Stimulated activated CD8-positive, alpha-beta memory T cell treated with anti-CD3 and anti-CD28 coated beads, Interleukin-15, amount 100 ng/mL, for 1 hour (primary cell): Measurements from ENCODE around the gene FAM200C.
"Not testable (repeated sequence)": the region's sequence is repeated elsewhere in the genome, so short reads cannot be mapped to it uniquely, and the experiment has no call there.

Source experiments
- DNase-seq: peaks from one replicate; pipeline ENCODE4 v3.0.0-alpha.2; 2020; ENCODE audit warnings: low read depth

Gene FAM200C

DNA sequence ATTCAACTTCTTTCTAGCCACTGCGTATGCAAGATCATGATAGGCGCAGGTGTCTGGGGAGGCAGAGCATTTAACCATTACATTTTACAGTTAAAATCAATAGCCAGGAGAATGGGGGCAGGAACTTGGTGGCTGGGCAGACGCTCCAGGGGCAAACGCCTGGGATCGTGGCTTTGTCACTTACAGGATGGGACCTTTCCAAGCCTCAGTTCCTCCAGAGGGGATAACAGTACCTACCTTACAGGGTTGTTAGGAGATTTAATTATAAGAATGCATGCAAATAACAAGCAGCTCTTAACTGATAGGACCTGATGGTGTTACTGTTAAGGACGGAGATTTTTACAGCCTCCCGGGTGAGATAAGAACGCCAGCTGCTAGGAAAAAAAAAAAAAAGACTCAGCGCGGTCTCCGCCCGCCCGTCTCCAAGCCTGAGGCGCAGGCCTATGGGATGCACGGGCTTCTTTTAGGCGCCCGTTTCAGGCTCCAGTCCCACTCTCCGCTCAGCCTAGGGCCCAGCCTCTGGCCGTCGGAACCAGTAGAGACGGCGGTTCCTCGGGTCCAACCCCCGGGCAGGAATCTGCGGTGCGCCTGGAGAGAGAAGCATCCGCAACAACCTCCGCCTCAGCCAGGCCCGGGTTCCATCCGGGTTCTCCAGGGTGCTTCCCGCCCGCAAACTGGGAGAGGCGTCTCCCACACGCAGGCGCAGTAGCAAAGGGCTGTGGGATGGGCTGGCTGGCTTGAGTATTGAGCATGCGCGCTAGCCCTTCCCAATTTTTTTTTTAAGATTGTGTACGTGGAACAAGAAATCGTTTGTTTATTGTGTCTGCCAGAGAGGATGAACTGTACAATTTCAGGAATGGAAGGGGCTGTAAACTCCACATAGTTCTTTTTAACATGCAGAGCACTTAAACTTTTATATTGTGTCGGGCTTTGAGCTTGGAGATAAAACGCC is at the start of gene FAM200C:
Gene FAM200C (minus strand): TSS at position 653 of the 952 bp plus-strand sequence. CDS start 4,564 bp downstream, outside the sequence.
- peak; percentile 21 for DNase-seq

DNA sequence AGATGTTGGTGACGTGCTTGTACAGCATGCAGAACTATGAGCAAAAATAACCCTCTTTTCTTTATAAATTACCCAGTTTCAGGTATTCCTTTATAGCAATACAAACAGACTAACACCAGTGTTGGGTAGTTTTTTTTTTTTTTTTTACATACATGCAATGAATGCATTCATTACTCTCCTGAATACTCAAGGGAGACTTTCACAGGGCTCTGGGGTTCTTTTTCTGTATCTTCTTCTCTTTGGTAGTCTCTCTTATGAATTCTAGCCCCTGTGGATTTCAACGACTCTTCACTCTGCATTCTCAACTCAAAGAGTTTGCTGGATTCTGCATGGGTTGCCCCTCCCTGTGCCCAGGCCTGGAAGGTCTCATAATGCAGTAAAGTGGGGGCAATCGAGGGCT is 49.6 kb upstream of the FAM200C start:
- no peak for DNase-seq

DNA sequence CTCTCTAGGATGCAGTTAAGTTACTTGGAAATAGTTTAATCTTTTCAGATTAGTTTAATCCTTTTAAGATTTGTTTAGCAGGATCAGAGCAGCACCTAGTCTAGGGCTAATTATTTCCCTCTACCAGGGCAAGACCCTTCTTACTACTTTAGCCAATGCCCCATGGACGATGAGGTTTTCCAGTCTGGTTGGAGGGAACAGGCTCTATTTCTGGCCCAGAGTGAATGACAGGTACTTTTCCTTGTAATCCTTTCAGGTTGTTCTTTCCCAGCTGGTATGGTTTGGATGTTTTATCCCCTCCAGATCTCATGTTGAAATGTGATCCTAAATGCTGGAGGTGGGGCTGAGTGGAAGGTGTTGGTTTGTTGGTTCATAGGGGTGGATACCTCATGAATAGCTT is 49.0 kb upstream of the FAM200C start:
- no peak for DNase-seq

DNA sequence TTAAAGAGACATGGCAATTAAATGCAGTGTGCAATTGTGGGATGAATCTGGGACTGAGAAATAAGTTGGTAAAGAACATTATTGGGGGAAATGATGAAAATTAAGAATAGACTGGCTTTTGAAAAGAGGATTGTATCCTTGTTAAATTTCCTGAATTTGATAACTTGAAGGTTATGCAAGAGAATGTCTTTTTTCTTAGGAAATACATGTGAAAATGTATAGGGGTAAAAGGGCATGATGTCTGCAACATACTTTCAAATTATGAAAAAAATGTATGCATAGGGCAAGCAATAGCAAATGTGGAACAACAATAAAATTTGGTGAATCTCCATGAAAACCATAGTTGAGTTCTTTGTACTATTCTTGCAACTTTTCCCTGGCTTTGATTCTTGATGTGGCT is 45.9 kb upstream of the FAM200C start:
- DNase-seq = no peak

DNA sequence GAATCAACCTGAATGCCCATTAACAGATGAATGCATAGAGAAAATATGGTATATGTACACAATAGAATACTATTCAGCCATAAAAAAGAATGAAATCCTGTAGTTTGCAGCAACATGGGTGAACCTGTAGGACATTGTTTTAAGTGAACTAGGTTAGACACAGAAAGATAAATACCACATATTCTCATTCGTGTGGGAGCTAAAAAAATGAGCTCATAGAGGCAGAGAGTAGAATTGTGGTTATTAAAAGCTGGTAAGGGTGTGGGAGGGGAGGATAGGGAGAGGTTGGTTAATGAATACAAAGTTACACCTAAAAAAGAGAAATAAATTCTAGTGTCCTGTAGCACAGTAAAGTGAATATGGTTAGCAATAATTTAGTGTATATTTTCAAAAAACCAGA is 45.3 kb upstream of the FAM200C start:
- no peak for DNase-seq

DNA sequence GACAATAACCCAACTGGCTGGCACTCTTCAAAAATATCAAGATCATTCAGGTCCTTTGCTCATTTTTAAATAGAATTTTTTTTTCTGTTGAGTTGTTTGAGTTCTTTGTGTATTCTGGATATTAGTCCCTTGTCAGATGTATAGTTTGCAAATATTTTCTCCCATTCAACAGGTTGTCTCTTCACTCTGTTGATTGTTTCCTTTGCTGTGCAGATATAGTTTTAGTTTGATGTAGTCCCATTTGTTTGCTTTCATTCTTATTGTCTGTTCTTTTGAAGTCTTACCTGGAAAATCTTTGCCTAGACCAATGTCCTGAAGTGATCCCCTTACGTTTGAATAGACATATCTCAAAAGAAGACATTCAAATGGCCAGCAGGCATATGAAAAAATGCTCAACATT is 44.6 kb upstream of the FAM200C start:
- no peak for DNase-seq

DNA sequence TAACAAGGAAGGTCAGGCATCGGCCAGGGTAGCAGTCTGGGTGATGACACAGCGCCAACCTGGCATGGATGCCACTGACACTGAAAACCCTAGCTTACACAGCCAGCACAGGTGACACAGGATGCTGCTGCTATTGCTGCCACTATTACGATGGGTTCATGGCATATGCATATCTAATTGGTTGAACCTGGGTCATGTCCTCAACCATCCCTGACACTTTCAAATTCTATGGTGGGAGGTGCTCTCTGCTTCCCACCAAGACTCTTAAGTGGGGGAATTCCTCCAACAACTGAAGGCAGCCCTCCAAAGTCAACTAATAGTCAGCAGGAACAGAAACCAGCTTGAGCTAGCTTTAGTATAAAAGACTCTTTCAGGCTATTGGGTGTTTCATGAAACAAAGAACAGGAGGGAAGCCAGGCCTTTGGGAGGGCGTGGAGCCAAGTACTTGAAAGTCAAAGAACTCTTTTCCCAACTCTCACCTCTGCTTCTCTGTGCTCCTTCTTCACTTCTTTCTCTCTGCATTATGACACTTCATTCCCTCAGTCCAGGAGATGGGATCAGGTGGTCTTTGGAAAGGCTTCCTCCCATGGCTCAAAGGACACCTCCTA is 43.1 kb upstream of the FAM200C start:
- DNase-seq = no peak

DNA sequence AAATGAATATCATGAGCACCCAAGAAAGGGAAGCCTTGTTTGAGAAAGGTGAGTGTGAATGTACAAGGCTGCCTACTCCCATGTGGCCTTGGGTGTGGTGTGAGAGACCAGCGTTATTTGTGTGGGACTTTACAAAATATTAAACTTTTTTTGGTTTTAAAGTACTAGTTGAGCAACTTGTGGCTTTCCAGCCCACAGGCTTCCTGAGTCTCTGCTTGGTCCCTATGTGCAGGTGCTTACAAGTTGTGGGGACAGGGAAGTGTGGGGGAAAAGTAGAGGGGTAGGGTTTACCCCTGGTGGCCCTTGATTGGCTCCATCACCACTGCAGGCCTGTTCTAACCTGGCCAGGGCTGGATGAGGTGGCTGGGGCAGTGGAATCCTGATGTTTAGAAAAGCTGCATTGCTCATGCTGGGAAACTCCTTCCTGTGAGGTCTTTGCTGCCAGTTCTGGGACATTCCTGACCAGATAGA is 41.5 kb upstream of the FAM200C start:
- DNase-seq = no peak

DNA sequence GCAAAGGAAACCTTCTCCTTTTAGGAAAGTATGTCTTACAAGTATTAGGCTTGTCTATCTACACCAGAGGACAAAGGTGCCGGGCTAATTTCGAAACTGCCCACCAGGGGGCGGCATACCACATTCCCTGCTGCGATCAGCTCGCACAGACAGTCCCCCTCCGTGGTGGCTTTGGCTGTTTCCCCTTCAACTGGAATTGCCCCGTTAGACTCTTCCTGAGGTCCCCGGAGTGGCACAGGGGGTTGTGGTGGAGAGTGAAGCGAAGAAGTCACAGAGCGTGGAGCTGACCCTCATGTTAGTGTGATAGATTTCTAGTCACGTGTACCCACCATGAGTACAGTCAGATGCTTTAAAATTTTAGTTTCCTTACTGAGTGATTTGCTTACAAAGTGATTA is 39.3 kb upstream of the FAM200C start:
- peak; percentile 92 for DNase-seq

DNA sequence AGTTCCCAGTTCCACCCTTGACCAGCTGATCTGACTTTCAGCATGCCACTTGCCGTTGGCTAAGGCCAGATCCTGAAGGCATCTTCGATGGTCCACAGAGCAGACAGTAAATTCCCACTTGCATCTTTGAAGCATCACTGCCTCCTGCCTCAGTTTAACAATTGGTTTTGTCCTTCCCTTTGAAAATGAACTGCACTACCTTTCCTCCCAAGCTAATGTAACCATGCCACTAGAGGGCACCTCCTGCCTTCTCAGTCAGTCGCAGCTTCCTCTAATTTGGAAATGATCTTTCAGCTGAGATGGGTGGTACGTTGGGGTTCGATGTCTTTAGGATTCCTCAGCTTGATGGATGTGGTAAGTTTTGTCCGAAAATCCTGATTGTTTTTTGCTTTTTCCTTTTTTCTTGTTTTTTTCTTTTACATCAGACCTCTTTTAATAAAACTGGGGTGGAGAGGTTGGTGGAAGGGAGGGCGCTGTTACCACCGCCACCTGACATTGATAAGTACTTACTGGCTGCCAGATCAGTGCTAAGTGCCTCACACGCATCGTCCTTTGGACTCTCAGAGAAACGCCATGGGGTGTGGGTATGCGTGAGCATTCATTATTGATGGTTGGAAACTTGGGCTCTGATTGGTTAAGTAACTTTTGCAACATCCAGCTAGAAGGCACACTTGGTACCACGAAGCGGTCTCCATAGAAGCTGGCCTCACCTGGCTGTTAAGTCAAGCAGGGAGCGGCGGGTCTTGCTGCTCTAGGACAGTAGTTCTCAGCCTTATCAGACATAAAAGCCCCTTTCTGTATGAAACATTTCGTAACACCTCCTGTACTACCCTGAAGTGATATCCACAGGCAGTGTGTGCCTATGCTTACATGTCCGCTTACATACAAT is 38.7 kb upstream of the FAM200C start:
- DNase-seq = peak; percentile 17

DNA sequence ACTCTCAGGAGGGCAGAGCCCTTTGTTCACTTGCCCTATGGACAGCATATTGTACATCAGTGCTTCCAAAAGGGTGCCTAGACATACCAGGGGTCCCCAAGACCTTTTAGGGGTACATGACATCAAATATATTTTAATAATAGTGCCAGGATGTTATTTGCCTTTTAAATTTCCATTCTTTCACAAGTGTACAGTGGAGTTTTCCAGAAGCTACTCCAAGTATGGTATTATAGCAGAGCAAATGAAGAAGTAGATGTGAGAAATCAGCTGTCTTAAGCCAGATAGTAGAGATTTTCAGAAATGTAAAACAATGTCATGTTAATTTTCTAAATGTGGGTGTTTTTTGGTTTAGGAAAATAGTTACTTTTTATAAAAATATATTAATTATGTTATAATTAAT is 37.4 kb upstream of the FAM200C start:
- no peak for DNase-seq

DNA sequence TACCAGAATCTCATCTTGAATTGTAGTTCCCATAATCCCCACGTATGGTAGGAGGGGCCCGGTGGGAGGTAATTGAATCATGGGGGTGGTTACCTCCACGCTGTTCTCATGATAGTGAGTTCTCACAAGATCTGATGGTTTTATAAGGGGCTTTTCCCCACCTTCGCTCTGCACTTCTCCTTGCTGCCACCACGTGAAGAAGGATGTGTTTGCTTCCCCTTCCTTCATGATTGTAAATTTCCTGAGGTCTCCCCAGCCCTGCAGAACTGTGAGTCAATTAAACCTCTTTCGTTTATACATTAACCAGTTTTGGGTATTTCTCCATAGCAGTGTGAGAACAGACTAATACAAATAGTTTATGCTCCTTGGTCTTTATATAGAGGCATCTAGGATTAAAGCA is 36.8 kb upstream of the FAM200C start:
- not testable (repeated sequence) for DNase-seq

DNA sequence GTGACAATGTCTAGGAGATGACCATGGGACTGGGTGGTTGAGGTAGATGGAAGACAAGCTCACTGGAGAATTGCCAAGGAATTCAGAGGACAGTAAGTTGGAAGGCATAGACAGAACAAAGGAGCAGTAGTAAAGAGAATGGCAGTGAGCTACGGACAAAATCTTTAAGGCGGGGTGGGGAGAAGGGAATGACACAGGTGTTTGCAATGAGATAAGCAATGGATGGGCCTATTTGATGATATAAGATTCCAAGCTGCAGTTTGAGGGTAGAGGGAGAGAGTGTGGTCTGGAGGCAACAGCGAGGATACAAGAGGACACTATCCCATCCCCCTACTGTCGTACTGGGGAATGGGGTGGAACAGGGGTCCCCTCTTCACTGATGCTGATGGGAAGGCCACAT is 36.2 kb upstream of the FAM200C start:
- DNase-seq = no peak

DNA sequence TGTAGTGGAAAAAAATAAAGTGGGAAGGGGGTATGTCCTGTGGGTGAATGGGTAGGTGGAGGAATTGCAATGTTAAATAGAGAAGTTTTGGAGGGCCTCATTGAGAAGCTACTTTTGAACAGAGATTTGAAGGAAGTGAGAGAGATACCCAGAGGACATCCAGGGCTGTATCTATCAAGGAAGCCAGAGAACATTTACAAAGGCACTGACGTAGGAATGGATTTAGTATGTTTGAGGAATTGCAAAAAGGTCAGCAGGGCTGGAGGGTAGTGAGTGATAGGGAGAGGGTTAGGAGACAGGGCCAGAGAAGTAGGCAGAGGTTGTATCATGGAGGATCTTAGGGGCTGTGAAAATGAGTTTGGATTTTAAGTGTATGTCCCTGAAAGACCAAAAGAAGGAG is 35.7 kb upstream of the FAM200C start:
- DNase-seq = no peak

DNA sequence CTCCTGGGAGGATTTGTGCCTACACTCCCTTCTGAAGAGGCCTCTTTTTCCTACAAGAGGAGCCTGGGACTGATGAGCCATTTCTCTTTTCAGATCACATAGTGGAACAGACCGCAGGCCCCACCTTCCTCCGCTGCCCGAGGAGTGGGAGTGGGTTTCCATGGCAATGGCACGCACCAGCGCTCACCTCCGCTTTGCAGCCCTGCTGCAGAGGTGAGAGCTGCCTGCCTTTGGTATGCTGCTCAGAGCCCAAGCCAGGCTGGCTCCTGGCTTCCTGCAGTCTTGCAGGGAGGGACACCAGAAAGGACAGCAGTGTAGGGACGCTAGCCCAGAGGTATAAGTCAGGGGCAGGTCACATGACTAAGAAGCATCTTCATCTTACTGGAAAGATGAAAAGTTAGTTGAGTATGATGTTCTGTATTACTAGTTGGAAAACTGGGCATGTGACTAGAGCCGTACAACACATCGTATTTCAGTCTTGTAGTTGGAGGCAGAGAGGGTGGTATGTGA is 34.2 kb upstream of the FAM200C start:
- no peak for DNase-seq

DNA sequence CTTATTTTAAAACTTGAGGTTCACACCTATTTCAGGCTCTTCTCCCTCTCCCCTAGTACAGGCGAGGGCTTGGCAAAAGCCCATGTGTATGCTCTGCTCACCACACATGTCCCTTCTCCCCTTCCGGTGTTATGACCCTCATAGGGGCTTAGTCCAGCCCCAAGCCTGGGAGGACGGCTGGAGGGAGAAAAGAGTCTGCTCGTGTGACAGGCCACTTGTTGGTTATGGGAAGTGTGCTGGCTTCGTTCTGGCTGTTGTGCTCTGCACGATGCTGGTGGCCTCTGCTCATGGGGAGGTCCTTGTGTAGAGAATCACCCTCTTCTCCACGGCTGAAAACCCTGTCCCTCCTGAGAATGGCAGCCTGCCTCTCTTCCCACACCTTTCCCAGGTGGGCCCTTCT is 32.9 kb upstream of the FAM200C start:
- no peak for DNase-seq

DNA sequence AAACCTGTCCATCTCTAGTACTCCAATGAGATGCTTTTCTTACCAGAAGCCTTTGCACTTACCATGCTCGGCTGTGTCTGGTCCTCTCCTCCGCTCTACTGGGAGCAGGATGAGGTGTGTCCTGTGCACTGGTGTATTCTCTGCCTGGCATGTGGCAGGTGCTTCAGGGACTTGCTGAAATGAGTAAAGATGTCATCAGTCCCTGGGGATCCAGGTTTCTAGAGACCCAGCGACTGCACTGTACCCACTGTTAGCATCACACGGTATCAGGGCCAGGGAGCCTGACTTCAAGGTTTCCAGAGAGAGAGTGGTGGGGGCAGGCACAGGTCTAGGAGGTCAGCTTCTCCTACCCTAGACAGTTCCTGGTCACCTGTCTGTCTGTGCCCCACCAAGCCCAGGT is 32.3 kb upstream of the FAM200C start:
- no peak for DNase-seq

DNA sequence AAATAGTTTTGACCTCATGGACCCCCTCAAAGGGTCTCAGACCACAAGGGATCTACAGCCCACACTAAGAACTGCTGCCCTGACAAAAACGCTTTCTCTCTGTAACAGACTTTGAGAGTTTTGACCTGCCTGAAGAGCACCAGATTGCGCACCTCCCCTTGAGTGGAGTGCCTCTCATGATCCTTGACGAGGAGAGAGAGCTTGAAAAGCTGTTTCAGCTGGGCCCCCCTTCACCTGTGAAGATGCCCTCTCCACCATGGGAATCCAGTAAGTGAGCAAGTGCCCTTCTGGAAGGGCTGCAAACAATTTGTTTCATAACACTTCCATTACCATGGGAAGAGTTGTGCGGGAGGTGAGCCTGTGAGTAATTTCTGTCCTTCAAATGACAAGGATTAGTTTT is 27.8 kb upstream of the FAM200C start:
- no peak for DNase-seq

DNA sequence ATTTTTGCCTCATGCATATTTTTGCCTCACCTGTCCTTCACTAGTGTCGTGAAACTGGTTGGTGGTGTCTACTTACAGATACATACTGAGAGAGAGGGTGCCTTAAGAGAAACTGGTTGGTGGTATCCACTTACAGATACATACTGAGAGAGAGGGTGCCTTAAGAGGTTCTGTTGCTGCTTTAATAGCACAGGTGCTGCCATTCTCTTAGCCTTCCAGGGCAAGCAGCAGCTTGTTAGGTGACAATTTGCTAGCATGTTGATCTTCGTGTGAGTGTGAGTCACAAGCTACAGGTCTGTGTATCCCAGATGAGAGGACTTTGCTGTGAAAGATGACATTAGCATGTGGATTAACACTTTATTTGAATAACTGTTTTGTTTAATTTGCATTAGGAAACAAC is 23.2 kb upstream of the FAM200C start:
- DNase-seq = no peak

DNA sequence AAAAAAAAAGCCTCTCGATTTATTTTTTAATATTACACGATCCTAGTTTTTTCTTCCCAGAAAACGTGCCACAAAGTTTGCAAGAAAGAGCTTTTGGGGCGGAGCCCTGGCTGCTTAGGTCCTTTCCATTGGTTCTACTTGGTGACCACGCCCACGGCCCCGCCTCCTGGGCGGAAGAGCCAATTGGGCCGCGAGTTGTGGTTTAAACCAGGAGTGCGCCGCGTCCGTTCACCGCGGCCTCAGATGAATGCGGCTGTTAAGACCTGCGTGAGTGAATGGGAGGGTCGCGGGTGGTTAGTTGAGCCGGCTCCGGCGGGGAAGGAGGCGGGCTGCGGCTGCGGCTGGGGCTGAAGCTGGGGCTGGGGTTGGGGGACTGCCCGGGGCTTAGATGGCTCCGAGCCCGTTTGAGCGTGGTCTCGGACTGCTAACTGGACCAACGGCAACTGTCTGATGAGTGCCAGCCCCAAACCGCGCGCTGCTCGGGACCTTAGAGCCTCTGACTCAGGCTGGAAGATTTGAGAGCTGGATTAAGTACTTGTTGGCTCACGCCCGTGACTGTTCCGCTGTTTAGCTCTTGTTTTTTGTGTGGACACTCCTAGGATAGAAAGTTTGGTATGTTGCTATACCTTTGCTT is 21.9 kb upstream of the FAM200C start, which contains the start of gene PTTG1:
Gene PTTG1 (plus strand): TSS at position 231 of the 634 bp plus-strand sequence. CDS start 458 bp downstream, outside the sequence.
- DNase-seq = peak; percentile 79

DNA sequence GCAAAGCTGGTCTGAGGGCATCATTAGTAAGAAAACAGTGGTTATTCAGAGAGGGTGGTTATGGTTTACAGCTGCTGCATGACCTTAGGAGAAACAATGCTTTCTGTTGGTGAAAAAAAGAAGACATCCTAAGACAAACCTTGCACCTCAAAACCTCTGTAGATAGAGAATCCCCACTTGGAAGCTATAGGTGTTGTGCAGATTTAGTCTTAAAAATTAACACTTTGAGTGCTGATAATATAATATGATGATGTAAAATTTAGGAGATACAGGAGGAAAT is 20.4 kb upstream of the FAM200C start:
- DNase-seq = no peak
